GM12801 (cell line): ENCODE results near the gene CCR1.

ENCODE experiments used
- TF ChIP-seq, protein P1 (sequence below): IDR thresholded peaks from one replicate; pipeline ENCODE4 v1.5.1; 2011; ENCODE audit warnings: control low read depth; ENCODE audit not compliant: insufficient read length; ENCODE audit errors: extremely low read depth

CCR1 gene

DNA sequence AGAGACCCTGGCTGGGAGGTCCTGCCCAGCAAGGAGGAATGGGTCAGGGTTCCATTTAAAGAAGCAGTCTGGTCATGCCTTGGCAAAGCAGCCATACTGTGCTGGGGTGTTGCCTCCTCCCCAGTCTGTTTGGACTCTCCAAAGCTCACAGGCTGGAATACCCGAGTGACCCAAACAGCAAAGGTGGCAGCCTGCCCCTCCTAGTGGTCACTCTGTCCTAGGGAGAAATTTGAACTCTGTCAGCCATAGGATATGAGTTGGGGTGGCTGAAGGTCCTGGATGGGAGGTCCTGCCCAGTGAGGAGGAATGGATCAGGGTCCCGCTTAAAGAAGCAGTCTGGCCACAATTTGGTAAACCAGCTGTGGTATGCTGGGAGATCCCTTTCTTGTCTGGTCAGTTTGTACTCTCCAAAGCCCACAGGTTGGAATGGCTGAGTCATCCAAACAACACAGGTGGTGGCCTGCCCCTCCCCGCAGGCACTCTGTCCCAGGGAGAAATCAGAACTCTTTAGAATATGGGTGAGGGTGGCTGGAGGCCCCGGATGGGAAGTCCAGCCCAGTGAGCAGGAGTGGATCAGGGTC lies 45.0 kb downstream of the CCR1 start:
- TF ChIP-seq, protein P1, sequence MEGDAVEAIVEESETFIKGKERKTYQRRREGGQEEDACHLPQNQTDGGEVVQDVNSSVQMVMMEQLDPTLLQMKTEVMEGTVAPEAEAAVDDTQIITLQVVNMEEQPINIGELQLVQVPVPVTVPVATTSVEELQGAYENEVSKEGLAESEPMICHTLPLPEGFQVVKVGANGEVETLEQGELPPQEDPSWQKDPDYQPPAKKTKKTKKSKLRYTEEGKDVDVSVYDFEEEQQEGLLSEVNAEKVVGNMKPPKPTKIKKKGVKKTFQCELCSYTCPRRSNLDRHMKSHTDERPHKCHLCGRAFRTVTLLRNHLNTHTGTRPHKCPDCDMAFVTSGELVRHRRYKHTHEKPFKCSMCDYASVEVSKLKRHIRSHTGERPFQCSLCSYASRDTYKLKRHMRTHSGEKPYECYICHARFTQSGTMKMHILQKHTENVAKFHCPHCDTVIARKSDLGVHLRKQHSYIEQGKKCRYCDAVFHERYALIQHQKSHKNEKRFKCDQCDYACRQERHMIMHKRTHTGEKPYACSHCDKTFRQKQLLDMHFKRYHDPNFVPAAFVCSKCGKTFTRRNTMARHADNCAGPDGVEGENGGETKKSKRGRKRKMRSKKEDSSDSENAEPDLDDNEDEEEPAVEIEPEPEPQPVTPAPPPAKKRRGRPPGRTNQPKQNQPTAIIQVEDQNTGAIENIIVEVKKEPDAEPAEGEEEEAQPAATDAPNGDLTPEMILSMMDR: no peak

GRCh38 chr3:46154311-46154710 lies 53.8 kb downstream of the CCR1 start:
- TF ChIP-seq, protein P1: no peak
